Upper lobe of left lung (tissue), 6 donors: ENCODE measurements around the gene CNPY1. TPM values are rescaled to one million over a fixed set of nuclear protein-coding genes. Genes with fewer than 3 reads are reported as not detected.
A peak's percentile ranks its signal among the peaks of the same experiment; 100 is the strongest.

ENCODE experiments used
- ATAC-seq, 2 donors: fragments of 200-7000 bp; cut with Tn5 transposase; one replicate each; pipeline ENCODE4 v1.9.1; 2022; ENCODE audit warnings: mild to moderate bottlenecking in 2 of 2, moderate library complexity in 2 of 2; ENCODE audit not compliant: low FRiP score in 2 of 2
- DNase-seq, 2 donors: peaks; one replicate each; pipeline ENCODE4 v3.0.0-alpha.2; 2019 to 2020
- H3K27ac ChIP-seq, 4 donors: fragments of 200-600 bp; sonication (generic); one replicate each; pipeline ENCODE4 v1.5.1; 2016 to 2019
- H3K27me3 ChIP-seq, 4 donors: fragments of 200-600 bp; sonication (generic); one replicate each; pipeline ENCODE4 v1.5.1; 2017 to 2019
- H3K36me3 ChIP-seq, 4 donors: fragments of 200-600 bp; sonication (generic); one replicate each; pipeline ENCODE4 v1.5.1; 2016 to 2019
- H3K4me1 ChIP-seq, 4 donors: fragments of 200-600 bp; sonication (generic); one replicate each; pipeline ENCODE4 v1.5.1; 2018 to 2019
- H3K4me3 ChIP-seq, 4 donors: fragments of 200-600 bp; sonication (generic); one replicate each; pipeline ENCODE4 v1.5.1; 2017 to 2019; ENCODE audit warnings: mild to moderate bottlenecking in 2 of 4, moderate library complexity in 1 of 4
- H3K9me3 ChIP-seq, 4 donors: fragments of 200-600 bp; sonication (generic); one replicate each; pipeline ENCODE4 v1.5.1; 2018 to 2019
- CTCF ChIP-seq, 6 experiments: fragments of 450-650 bp in 4 of 6; fragments of 200-600 bp in 2 of 6; sonication (generic) in 2 of 6; IDR thresholded peaks; one replicate each; pipeline ENCODE4 v1.5.1; 2016 to 2019; ENCODE audit warnings: antibody characterized with exemption in 6 of 6
- EP300 ChIP-seq, 4 donors: sonication (generic); formaldehyde crosslinking; IDR thresholded peaks; one replicate each; pipeline ENCODE4 v1.5.1; 2017; ENCODE audit warnings: antibody characterized with exemption in 4 of 4, control low read depth in 2 of 4
- POLR2A ChIP-seq, 4 donors: fragments of 450-650 bp; IDR thresholded peaks; one replicate each; pipeline ENCODE4 v1.5.1; 2016 to 2017; ENCODE audit warnings: antibody characterized with exemption in 4 of 4, mild to moderate bottlenecking in 2 of 4
- POLR2AphosphoS5 ChIP-seq, 2 donors: sonication (generic); formaldehyde crosslinking; IDR thresholded peaks; one replicate each; pipeline ENCODE4 v1.5.1; 2017; ENCODE audit warnings: antibody characterized with exemption in 2 of 2
- WGBS, 2 donors: methylation state at CpG; one replicate each; pipeline ENCODE4 v1.1.5; 2017 to 2018; 5-methylcytosine and 5-hydroxymethylcytosine counted together
- total RNA-seq, 6 donors: library from RNA; depleted of rRNA in 4 of 6; stranded (reverse); fragments of >200 nt in 4 of 6; gene quantifications; one replicate each; pipeline versions ENCODE4 v1.1.0 to v1.2.1, GENCODE V29; 2016 to 2021
- donor health status: DM: no; HTN: no; CAD: no; lungs with moderate emphysema.
- donor health status: DM: no; HTN: yes; CAD: no; lungs with severe emphysema.

The CNPY1 gene
- total RNA-seq, 6 donors from 2014 or later: not detected

DNA sequence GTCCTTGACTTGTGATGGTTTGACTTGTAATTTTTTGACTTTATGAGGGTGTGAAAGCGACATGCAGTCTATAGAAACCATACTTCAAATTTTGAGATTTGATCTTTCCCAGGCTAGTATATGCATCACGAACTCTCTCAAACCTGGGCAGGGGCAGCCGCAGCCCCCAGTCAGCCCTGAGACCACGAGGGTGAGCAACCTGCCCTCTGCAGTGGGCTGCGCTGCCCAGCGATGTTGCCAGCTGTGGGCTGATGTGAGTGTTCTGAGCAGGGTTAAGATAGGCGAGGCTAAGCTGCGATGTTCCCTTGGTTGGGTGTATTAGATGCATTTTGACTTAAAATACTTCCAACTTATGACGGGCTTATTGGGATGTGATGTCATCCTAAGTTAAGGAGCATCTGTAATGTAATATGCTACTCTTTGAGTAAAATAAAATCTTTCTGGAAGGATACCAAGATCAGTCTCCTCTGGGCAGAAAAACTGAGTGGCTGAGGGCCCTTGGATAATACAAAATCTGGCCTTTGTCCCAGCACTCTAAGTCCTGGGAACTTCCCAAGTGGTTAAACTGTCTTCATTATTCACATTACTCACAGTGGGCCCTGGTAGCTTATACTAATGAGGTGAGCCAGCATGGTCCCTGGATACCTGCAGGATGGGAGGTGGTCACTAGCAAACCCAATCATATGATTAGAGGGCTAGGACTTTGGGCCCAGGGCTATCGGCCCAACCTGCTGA, 28.4 kb upstream of the CNPY1 start:
- Histone ChIP-seq H3K36me3 (no peaks in the 10 kb centered on the region), H3K4me3 (no peak overlapping the region), H3K27ac (no peak overlapping the region), H3K4me1 (peaks cover 0 to 6% (median 0%) of the 10 kb centered on the region in 4 donors), H3K27me3 (no peaks in the 10 kb centered on the region), H3K9me3 (no peaks in the 10 kb centered on the region)
- DNase-seq: no peak
- WGBS, 2 donors: 87 to 89% methylated on average over 9 to 10 of the region's 10 CpGs
- TF ChIP-seq EP300 (IDR thresholded peaks at IDR 0.05): no peak
- no peak for TF ChIP-seq CTCF (IDR thresholded peaks at IDR 0.05)
- TF ChIP-seq POLR2A (IDR thresholded peaks at IDR 0.05): no peak
- no peak for TF ChIP-seq POLR2AphosphoS5 (IDR thresholded peaks at IDR 0.05)
- no peak for ATAC-seq

DNA sequence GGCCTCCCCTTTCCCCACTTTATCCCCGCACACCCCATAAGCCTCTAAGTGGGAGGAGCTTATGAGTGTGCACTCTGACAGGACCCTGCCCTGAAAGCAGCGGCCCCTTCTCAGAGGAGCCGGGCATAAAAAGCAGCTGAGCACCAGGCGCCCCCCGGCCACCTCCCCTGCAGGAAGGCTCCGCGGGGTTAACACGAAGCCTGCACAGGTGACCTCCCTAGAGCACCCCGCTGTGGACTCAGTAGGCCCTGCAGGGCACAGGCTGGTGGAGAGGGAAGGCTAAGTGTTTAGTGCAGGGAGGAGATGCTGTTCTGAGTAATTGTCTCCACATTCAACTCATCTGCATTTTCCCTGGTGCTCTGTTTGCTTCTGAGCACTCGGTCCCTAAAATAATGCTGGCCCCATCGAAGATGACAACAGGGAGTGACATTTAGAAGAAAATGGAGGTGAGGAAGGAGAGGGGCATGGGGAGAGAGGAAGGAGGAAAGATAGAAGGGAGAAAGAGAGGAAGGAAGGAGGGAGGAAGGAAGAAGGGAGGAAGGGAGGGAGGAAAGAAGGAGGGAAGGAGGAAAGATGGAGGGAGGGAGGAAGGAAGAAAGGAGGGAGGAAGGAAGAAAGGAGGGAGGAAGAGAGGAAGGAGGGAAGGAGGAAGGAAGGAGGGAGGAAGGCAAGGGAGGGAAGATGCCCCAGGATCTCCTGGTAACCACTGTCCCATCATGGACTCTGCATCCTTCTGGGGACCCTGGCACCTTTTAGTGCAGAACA, 25.4 kb upstream of the CNPY1 start:
- TF ChIP-seq CTCF (IDR thresholded peaks at IDR 0.05) (no peak), EP300 (IDR thresholded peaks at IDR 0.05) (no peak), POLR2AphosphoS5 (IDR thresholded peaks at IDR 0.05) (no peak), POLR2A (IDR thresholded peaks at IDR 0.05) (no peak)
- H3K27me3 ChIP-seq: no peaks in the 10 kb centered on the region
- no peaks in the 10 kb centered on the region for H3K9me3 ChIP-seq
- no peaks in the 10 kb centered on the region for H3K36me3 ChIP-seq
- ATAC-seq (no peak), DNase-seq (no peak)
- peaks cover 0 to 6% (median 0%) of the 10 kb centered on the region in 4 donors for H3K4me1 ChIP-seq
- 50 to 56% methylated on average over 11 of the region's 11 CpGs for WGBS, 2 donors
- H3K27ac ChIP-seq: no peak overlapping the region
- H3K4me3 ChIP-seq: no peak overlapping the region

DNA sequence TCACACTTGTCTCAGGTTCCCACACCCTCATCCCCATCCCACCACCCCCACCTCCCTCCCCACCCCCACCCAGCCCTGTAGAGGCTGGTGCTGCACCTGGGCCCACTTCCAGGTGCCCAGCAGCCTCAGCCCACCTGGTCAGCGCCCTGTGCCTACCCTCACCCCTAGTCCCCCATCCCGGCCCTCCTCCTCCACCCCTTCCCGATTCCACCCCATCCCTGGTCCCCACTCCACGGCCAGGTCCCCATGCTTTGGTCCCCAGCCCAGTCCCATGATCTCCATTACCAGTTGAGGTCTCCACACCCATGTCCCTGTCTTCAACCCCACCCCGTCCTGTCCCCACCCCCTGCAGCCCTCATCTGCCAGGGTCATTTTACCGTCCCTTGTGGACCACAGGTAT, 24.6 kb upstream of the CNPY1 start:
- Histone ChIP-seq H3K4me3 (no peak overlapping the region), H3K9me3 (no peaks in the 10 kb centered on the region), H3K27ac (no peak overlapping the region), H3K4me1 (peaks cover 0 to 4% (median 0%) of the 10 kb centered on the region in 4 donors), H3K27me3 (no peaks in the 10 kb centered on the region), H3K36me3 (no peaks in the 10 kb centered on the region)
- no peak for DNase-seq
- no peak for TF ChIP-seq CTCF (IDR thresholded peaks at IDR 0.05)
- TF ChIP-seq POLR2A (IDR thresholded peaks at IDR 0.05): no peak
- no peak for TF ChIP-seq POLR2AphosphoS5 (IDR thresholded peaks at IDR 0.05)
- TF ChIP-seq EP300 (IDR thresholded peaks at IDR 0.05): no peak
- WGBS, 2 donors: 73 to 84% methylated on average over 3 to 6 of the region's 6 CpGs
- no peak for ATAC-seq

- Histone ChIP-seq H3K4me3 (no peak overlapping the region), H3K27me3 (no peaks in the 10 kb centered on the region), H3K27ac (no peak overlapping the region), H3K9me3 (no peaks in the 10 kb centered on the region), H3K4me1 (no peaks in the 10 kb centered on the region), H3K36me3 (no peaks in the 10 kb centered on the region)
- 76 to 82% methylated on average over 12 to 28 of the region's 28 CpGs for WGBS, 2 donors
- ATAC-seq: peak in 1 of 2 donors; percentile 16
- no peak for DNase-seq
- no peak for TF ChIP-seq POLR2AphosphoS5 (IDR thresholded peaks at IDR 0.05)
- TF ChIP-seq EP300 (IDR thresholded peaks at IDR 0.05): no peak
- TF ChIP-seq POLR2A (IDR thresholded peaks at IDR 0.05): no peak
- TF ChIP-seq CTCF (IDR thresholded peaks at IDR 0.05): no peak
Measured at GRCh38 chr7:155570171-155570958, 24.0 kb upstream of the CNPY1 start.
